GM23338 (cell line): ENCODE results near the gene FAM168A. TPM values are rescaled to one million over a fixed set of nuclear protein-coding genes. Genes with fewer than 3 reads are reported as not detected.

Experiments
- ATAC-seq: fragments of 200-7000 bp; cut with Tn5 transposase; 3 replicates; pipeline ENCODE4 v1.9.1; 2020
- DNase-seq: peaks from one replicate; pipeline ENCODE4 v3.0.0-alpha.2; 2015; ENCODE audit warnings: low spot score
- H2AFZ ChIP-seq: fragments of 200-600 bp; sonication (generic); 2 replicates; pipeline ENCODE4 v1.8.0; 2016; ENCODE audit warnings: antibody characterized with exemption, mild to moderate bottlenecking, moderate library complexity
- H3F3A ChIP-seq: fragments of 200-600 bp; sonication (generic); replicated peaks from 2 replicates; pipeline ENCODE4 v1.8.0; 2017; ENCODE audit warnings: antibody characterized with exemption, mixed run types, low read depth
- H3K27ac ChIP-seq: fragments of 200-600 bp; sonication (generic); 2 replicates; pipeline ENCODE4 v1.6.1; 2016; ENCODE audit warnings: low read depth
- H3K27me3 ChIP-seq: fragments of 200-600 bp; sonication (generic); 2 replicates; pipeline ENCODE4 v1.8.0; 2016; ENCODE audit warnings: mild to moderate bottlenecking, mixed run types, moderate library complexity; ENCODE audit not compliant: insufficient read depth
- H3K36me3 ChIP-seq: fragments of 200-600 bp; sonication (generic); 2 replicates; pipeline ENCODE4 v1.8.0; 2016; ENCODE audit warnings: mild to moderate bottlenecking; ENCODE audit not compliant: insufficient read depth
- H3K4me1 ChIP-seq: fragments of 200-600 bp; sonication (generic); 2 replicates; pipeline ENCODE4 v1.8.0; 2016; ENCODE audit warnings: mild to moderate bottlenecking, moderate library complexity; ENCODE audit not compliant: insufficient read depth
- H3K4me2 ChIP-seq: fragments of 200-600 bp; sonication (generic); 2 replicates; pipeline ENCODE4 v1.7.1; 2017; ENCODE audit warnings: mixed run types
- H3K4me3 ChIP-seq: fragments of 200-600 bp; sonication (generic); 2 replicates; pipeline ENCODE4 v1.6.1; 2016; ENCODE audit warnings: mixed run types
- H3K79me2 ChIP-seq: fragments of 200-600 bp; sonication (generic); replicated peaks from 2 replicates; pipeline ENCODE4 v1.8.0; 2017; ENCODE audit warnings: mild to moderate bottlenecking; ENCODE audit not compliant: insufficient read depth
- H3K9me2 ChIP-seq: fragments of 200-600 bp; sonication (generic); 2 replicates; pipeline ENCODE4 v1.8.0; 2017; ENCODE audit not compliant: insufficient read depth
- H4K20me1 ChIP-seq: fragments of 200-600 bp; sonication (generic); replicated peaks from 2 replicates; pipeline ENCODE4 v1.8.0; 2017; ENCODE audit warnings: mild to moderate bottlenecking; ENCODE audit not compliant: insufficient read depth
- H3K27ac Mint-ChIP-seq: 2 replicates; pipeline ENCODE4 v1.8.0; 2020; ENCODE audit warnings: inconsistent platforms, mild to moderate bottlenecking, moderate library complexity, mixed read lengths
- H3K27me3 Mint-ChIP-seq: 3 replicates; pipeline ENCODE4 v1.8.0; 2022; ENCODE audit warnings: low read depth, mild to moderate bottlenecking, moderate library complexity, mixed read lengths, inconsistent platforms; ENCODE audit not compliant: insufficient read depth, poor library complexity
- H3K36me3 Mint-ChIP-seq: 3 replicates; pipeline ENCODE4 v1.8.0; 2021; ENCODE audit warnings: low read depth, mild to moderate bottlenecking, inconsistent platforms, moderate library complexity, mixed read lengths
- H3K4me1 Mint-ChIP-seq: 3 replicates; pipeline ENCODE4 v1.8.0; 2020; ENCODE audit warnings: mild to moderate bottlenecking, inconsistent platforms, mixed read lengths
- H3K4me3 Mint-ChIP-seq: 3 replicates; pipeline ENCODE4 v1.8.0; 2021; ENCODE audit warnings: moderate library complexity, mild to moderate bottlenecking, inconsistent platforms, mixed read lengths
- H3K9me3 Mint-ChIP-seq: 3 replicates; pipeline ENCODE4 v1.8.0; 2020; ENCODE audit warnings: moderate library complexity, mild to moderate bottlenecking, inconsistent platforms, mixed read lengths
- CREB1 ChIP-seq: fragments of 250-450 bp; sonication (Bioruptor Pico); IDR thresholded peaks from 2 replicates; pipeline ENCODE4 v1.5.0; 2020; ENCODE audit warnings: low read depth, mild to moderate bottlenecking, moderate library complexity
- CTCF ChIP-seq, 2 experiments: fragments of 200-600 bp in 1 of 2; sonication (generic) in 1 of 2; conservative IDR thresholded peaks; 2 replicates each; pipeline versions ENCODE4 v1.5.1 to v1.6.1; 2016 to 2017; ENCODE audit warnings: antibody characterized with exemption in 2 of 2, low read depth in 2 of 2, mild to moderate bottlenecking in 2 of 2, moderate library complexity in 1 of 2
- ETS1 ChIP-seq: IDR thresholded peaks from 2 replicates; pipeline ENCODE4 v1.6.1; 2016; ENCODE audit warnings: antibody characterized with exemption
- EZH2 ChIP-seq: fragments of 200-600 bp; sonication (generic); IDR thresholded peaks from one replicate; pipeline ENCODE4 v1.8.0; 2017; ENCODE audit warnings: antibody characterized with exemption, mild to moderate bottlenecking, low read depth; ENCODE audit not compliant: unreplicated experiment
- EZH2phosphoT487 ChIP-seq: fragments of 200-600 bp; sonication (generic); IDR thresholded peaks from one replicate; pipeline ENCODE4 v1.8.1; 2018; ENCODE audit warnings: antibody characterized with exemption; ENCODE audit not compliant: unreplicated experiment
- JUNB ChIP-seq: IDR thresholded peaks from one replicate; pipeline ENCODE4 v1.6.1; 2016; ENCODE audit warnings: antibody characterized with exemption; ENCODE audit not compliant: unreplicated experiment
- NANOG ChIP-seq: IDR thresholded peaks from 2 replicates; pipeline ENCODE4 v1.6.1; 2016; ENCODE audit warnings: antibody characterized with exemption, borderline replicate concordance
- POLR2AphosphoS5 ChIP-seq: IDR thresholded peaks from 2 replicates; pipeline ENCODE4 v1.6.1; 2016; ENCODE audit warnings: antibody characterized with exemption, low read depth
- REST ChIP-seq: IDR thresholded peaks from one replicate; pipeline ENCODE4 v1.6.1; 2018; ENCODE audit warnings: antibody characterized with exemption; ENCODE audit not compliant: unreplicated experiment
- STAT1 ChIP-seq: IDR thresholded peaks from one replicate; pipeline ENCODE4 v1.6.1; 2016; ENCODE audit warnings: antibody characterized with exemption; ENCODE audit not compliant: unreplicated experiment
- ZNF114 ChIP-seq: fragments of 250-450 bp; sonication (Bioruptor Pico); IDR thresholded peaks from 2 replicates; pipeline ENCODE4 v1.5.0; 2020; ENCODE audit warnings: mild to moderate bottlenecking, moderate library complexity
- ZNF331 ChIP-seq: fragments of 250-450 bp; sonication (Bioruptor Pico); IDR thresholded peaks from 2 replicates; pipeline ENCODE4 v1.5.0; 2020; ENCODE audit warnings: low read depth, mild to moderate bottlenecking, moderate library complexity
- ZNF462 ChIP-seq: fragments of 250-450 bp; sonication (Bioruptor Pico); IDR thresholded peaks from 2 replicates; pipeline ENCODE4 v1.5.0; 2020; ENCODE audit warnings: mild to moderate bottlenecking, moderate library complexity
- polyA plus RNA-seq: library from polyadenylated mRNA; unstranded; fragments of >200 nt; fragmentation: Nextera tagmentation; extraction: Ambion mirVana; gene quantifications from 2 replicates; pipeline ENCODE4 v1.2.1, GENCODE V29; 2016
- total RNA-seq: library from RNA; depleted of rRNA; stranded (reverse); fragments of >200 nt; shearing (Covaris generic); gene quantifications from 2 replicates; pipeline ENCODE4 v1.2.3, GENCODE V29; 2014

FAM168A gene
- total and polyA plus RNA-seq, 2 experiments from 2014 or later, result 8.0 to 20.3 TPM

- no peaks in the 10 kb centered on the region; the same call in none of the 2 replicates for H4K20me1 ChIP-seq
- DNase-seq, result no peak
- no peaks in the 10 kb centered on the region for H3F3A ChIP-seq
- peaks cover 23% of the 10 kb centered on the region for H3K4me1 Mint-ChIP-seq
- no peak overlapping the region for H3K27ac Mint-ChIP-seq
- H3K4me2 ChIP-seq, result no peak overlapping the region
- H3K27ac ChIP-seq, result no peak overlapping the region
- H2AFZ ChIP-seq, result no peak overlapping the region
- no peak overlapping the region for H3K4me3 Mint-ChIP-seq
- TF ChIP-seq ETS1, result no peak
- TF ChIP-seq REST, result no peak
- no peak for TF ChIP-seq CREB1 (CRISPR knock-in tag)
- no peak for TF ChIP-seq EZH2
- no peak for TF ChIP-seq ZNF462
- no peak for TF ChIP-seq JUNB
- TF ChIP-seq EZH2phosphoT487, result no peak
- no peak for TF ChIP-seq ZNF114
- TF ChIP-seq NANOG, result no peak
- TF ChIP-seq ZNF331 (CRISPR knock-in tag), result no peak
- no peak for TF ChIP-seq POLR2AphosphoS5
- no peak for TF ChIP-seq STAT1
- no peak for TF ChIP-seq CTCF (conservative IDR thresholded peaks at IDR 0.05; ENCODE audit: low read depth in 2 of 2)
- H3K27me3 Mint-ChIP-seq, result peaks cover 6% of the 10 kb centered on the region
- no peak for ATAC-seq
- H3K36me3 ChIP-seq, result no peaks in the 10 kb centered on the region
- H3K36me3 Mint-ChIP-seq, result no peaks in the 10 kb centered on the region; the same call in 2 of the 3 replicates
- H3K4me1 ChIP-seq, result no peaks in the 10 kb centered on the region
- H3K4me3 ChIP-seq, result no peak overlapping the region
- peaks cover 5% of the 10 kb centered on the region; the same call in 1 of the 2 replicates for H3K79me2 ChIP-seq
- no peaks in the 10 kb centered on the region for H3K9me2 ChIP-seq
- no peaks in the 10 kb centered on the region for H3K9me3 Mint-ChIP-seq
- H3K27me3 ChIP-seq, result no peaks in the 10 kb centered on the region
These were observed 211.4 kb downstream of the FAM168A start for GRCh38 chr11:73386546-73386945.
